ENCODE results near the gene RAB14.
"Not testable (repeated sequence)": the region's sequence is repeated elsewhere in the genome, so short reads cannot be mapped to it uniquely, and the experiment has no call there.

The RAB14 gene

GRCh38 chr9:121172726-121173487, 28.8 kb downstream of the RAB14 start:
- H3K4me3 ChIP-seq = no peak overlapping the region
- no peak overlapping the region for H3K27ac ChIP-seq

- Histone ChIP-seq H3K27ac (no peak overlapping the region), H3K4me3 (no peak overlapping the region)
Measured at GRCh38 chr9:121171236-121171635, 30.4 kb downstream of the RAB14 start.

GRCh38 chr9:121169094-121169601, 32.5 kb downstream of the RAB14 start:
- peak overlapping the region in 3 of 21 experiments; percentile 10 to 30 (median 20) for H3K27ac ChIP-seq
- no peak overlapping the region for H3K4me3 ChIP-seq

- no peak overlapping the region for H3K27ac ChIP-seq
Measured at GRCh38 chr9:121168052-121168451, 33.6 kb downstream of the RAB14 start.

GRCh38 chr9:121160025-121160424, 41.6 kb downstream of the RAB14 start:
- H3K4me3 ChIP-seq = no peak overlapping the region
- peak overlapping the region in 6 of 21 experiments; percentile 3 to 71 (median 28) for H3K27ac ChIP-seq

More at GRCh38 chr9:121168052-121168451, 33.6 kb downstream of the RAB14 start:
- no peak overlapping the region for H3K4me3 ChIP-seq

- H3K4me3 ChIP-seq = no peak overlapping the region
- no peak overlapping the region for H3K27ac ChIP-seq
Measured at GRCh38 chr9:121157939-121158338, 43.7 kb downstream of the RAB14 start.

- H3K4me3 ChIP-seq = peak overlapping the region in 1 of 7 experiments; percentile 0
- peak overlapping the region in 1 of 21 experiments; percentile 2 for H3K27ac ChIP-seq
Measured at GRCh38 chr9:121156263-121156731, 45.4 kb downstream of the RAB14 start.

GRCh38 chr9:121154782-121155181, 46.9 kb downstream of the RAB14 start:
- H3K4me3 ChIP-seq = no peak overlapping the region
- H3K27ac ChIP-seq = no peak overlapping the region

- Histone ChIP-seq H3K27ac (no peak overlapping the region), H3K4me3 (no peak overlapping the region)
Measured at GRCh38 chr9:121153642-121154041, 48.0 kb downstream of the RAB14 start.

GRCh38 chr9:121150188-121150587, 51.5 kb downstream of the RAB14 start:
- Histone ChIP-seq H3K4me3 (no peak overlapping the region), H3K27ac (no peak overlapping the region)

GRCh38 chr9:121144482-121144881, 57.2 kb downstream of the RAB14 start:
- Histone ChIP-seq H3K27ac (no peak overlapping the region), H3K4me3 (no peak overlapping the region)

- H3K4me3 ChIP-seq = no peak overlapping the region
- H3K27ac ChIP-seq = no peak overlapping the region
Measured at GRCh38 chr9:121143771-121144170, 57.9 kb downstream of the RAB14 start.

GRCh38 chr9:121141706-121142105, 60.0 kb downstream of the RAB14 start:
- no peak overlapping the region for H3K4me3 ChIP-seq
- H3K27ac ChIP-seq = no peak overlapping the region

GRCh38 chr9:121141306-121141705, 60.4 kb downstream of the RAB14 start:
- H3K27ac ChIP-seq = no peak overlapping the region
- H3K4me3 ChIP-seq = no peak overlapping the region

- no peak overlapping the region for H3K4me3 ChIP-seq
Measured at GRCh38 chr9:121140162-121140561, 61.5 kb downstream of the RAB14 start.

GRCh38 chr9:121138973-121139372, 62.7 kb downstream of the RAB14 start:
- Histone ChIP-seq H3K27ac (no peak overlapping the region), H3K4me3 (no peak overlapping the region)

More at GRCh38 chr9:121140162-121140561, 61.5 kb downstream of the RAB14 start:
- H3K27ac ChIP-seq = no peak overlapping the region

- H3K27ac ChIP-seq = no peak overlapping the region
- no peak overlapping the region for H3K4me3 ChIP-seq
Measured at GRCh38 chr9:121138561-121138960, 63.1 kb downstream of the RAB14 start.

GRCh38 chr9:121135642-121136041, 66.0 kb downstream of the RAB14 start:
- Histone ChIP-seq H3K4me3 (no peak overlapping the region), H3K27ac (no peak overlapping the region)

GRCh38 chr9:121133104-121133816, 68.4 kb downstream of the RAB14 start:
- H3K4me3 ChIP-seq = no peak overlapping the region
- H3K27ac ChIP-seq = peak overlapping the region in 11 of 21 experiments; percentile 12 to 87 (median 57)

GRCh38 chr9:121129384-121129783, 72.3 kb downstream of the RAB14 start:
- not testable (repeated sequence) for H3K4me3 ChIP-seq

More at GRCh38 chr9:121129384-121129783, 72.3 kb downstream of the RAB14 start:
- H3K27ac ChIP-seq = not testable (repeated sequence)

Measured in skin epidermis (tissue), 12 donors.